Choroid plexus epithelial cell (primary cell): Measurements from ENCODE around the gene C10orf67.
"Not testable (repeated sequence)": the region's sequence is repeated elsewhere in the genome, so short reads cannot be mapped to it uniquely, and the experiment has no call there.

Experiments
- DNase-seq: peaks from one replicate; pipeline ENCODE4 v3.0.0-alpha.2; 2010; ENCODE audit warnings: low read depth
- H3K4me3 ChIP-seq: 2 replicates; pipeline ENCODE4 v1.5.1; 2011; ENCODE audit warnings: low read depth, mild to moderate bottlenecking, control low read depth, low read length, moderate library complexity
- CTCF ChIP-seq: conservative IDR thresholded peaks from 2 replicates; pipeline ENCODE4 v1.5.1; 2011; ENCODE audit warnings: low read depth, mild to moderate bottlenecking, control low read depth, inconsistent platforms, low read length, moderate library complexity

The C10orf67 gene

GRCh38 chr10:23310404-23310803 lies 34.2 kb downstream of the C10orf67 start:
- TF ChIP-seq CTCF: no peak
- no peak overlapping the region for H3K4me3 ChIP-seq
- DNase-seq: peak; percentile 6

GRCh38 chr10:23299961-23300360 lies 44.6 kb downstream of the C10orf67 start:
- not testable (repeated sequence) for H3K4me3 ChIP-seq, DNase-seq

GRCh38 chr10:23294638-23295247 lies 49.9 kb downstream of the C10orf67 start:
- peak; percentile 62 for TF ChIP-seq CTCF
- DNase-seq: peak; percentile 45
- no peak overlapping the region for H3K4me3 ChIP-seq

- H3K4me3 ChIP-seq: no peak overlapping the region
- DNase-seq: no peak
- no peak for TF ChIP-seq CTCF
Measured at GRCh38 chr10:23293973-23294590, 50.5 kb downstream of the C10orf67 start.

- DNase-seq: peak; percentile 53
- no peak overlapping the region for H3K4me3 ChIP-seq
- peak; percentile 78 for TF ChIP-seq CTCF
Measured at GRCh38 chr10:23293145-23293724, 51.4 kb downstream of the C10orf67 start.

- TF ChIP-seq CTCF: no peak
- DNase-seq: peak; percentile 4
- no peak overlapping the region for H3K4me3 ChIP-seq
Measured at GRCh38 chr10:23291551-23292334, 52.9 kb downstream of the C10orf67 start.

GRCh38 chr10:23284674-23285335 lies 59.8 kb downstream of the C10orf67 start:
- no peak for TF ChIP-seq CTCF
- no peak overlapping the region for H3K4me3 ChIP-seq

More at GRCh38 chr10:23284674-23285335, 59.8 kb downstream of the C10orf67 start:
- DNase-seq: no peak
